Osteoblast (primary cell): Measurements from ENCODE around the gene TOX3. TPM values are rescaled to one million over a fixed set of nuclear protein-coding genes. Genes with fewer than 3 reads are reported as not detected.

Experiments
- DNase-seq: peaks from one replicate; pipeline ENCODE4 v3.0.0; 2011; ENCODE audit warnings: low spot score, mixed read lengths; ENCODE audit not compliant: insufficient read length; ENCODE audit errors: missing footprints
- H2AFZ ChIP-seq: 2 replicates; pipeline ENCODE4 v1.6.0; 2011; ENCODE audit warnings: mild to moderate bottlenecking, low read length
- H3K27ac ChIP-seq: 2 replicates; pipeline ENCODE4 v1.5.1; 2011; ENCODE audit warnings: mild to moderate bottlenecking, low read depth, low read length, moderate library complexity
- H3K27me3 ChIP-seq: 2 replicates; pipeline ENCODE4 v1.6.0; 2012; ENCODE audit warnings: mild to moderate bottlenecking, control low read depth, inconsistent platforms, low read length, moderate library complexity; ENCODE audit not compliant: insufficient read depth
- H3K36me3 ChIP-seq: 2 replicates; pipeline ENCODE4 v1.5.1; 2011; ENCODE audit warnings: mild to moderate bottlenecking, low read length, control low read depth, moderate library complexity; ENCODE audit not compliant: insufficient read depth
- H3K4me1 ChIP-seq: 2 replicates; pipeline ENCODE4 v1.5.1; 2011; ENCODE audit warnings: mild to moderate bottlenecking, low read length, control low read depth, moderate library complexity; ENCODE audit not compliant: insufficient read depth
- H3K4me2 ChIP-seq: 2 replicates; pipeline ENCODE4 v1.6.0; 2011; ENCODE audit warnings: mild to moderate bottlenecking, low read length; ENCODE audit not compliant: insufficient read depth
- H3K4me3 ChIP-seq: fragments of 200-600 bp; sonication (generic); 3 replicates; pipeline ENCODE4 v1.5.1; 2012; ENCODE audit warnings: mild to moderate bottlenecking, low read length, inconsistent platforms; ENCODE audit not compliant: insufficient read depth
- H3K79me2 ChIP-seq: 2 replicates; pipeline ENCODE4 v1.6.0; 2012; ENCODE audit warnings: mild to moderate bottlenecking, low read length, control low read depth, inconsistent platforms; ENCODE audit not compliant: insufficient read depth
- H3K9me3 ChIP-seq: 2 replicates; pipeline ENCODE4 v1.5.1; 2011; ENCODE audit warnings: low read depth, low read length, control low read depth
- H4K20me1 ChIP-seq: 2 replicates; pipeline ENCODE4 v1.6.0; 2012; ENCODE audit warnings: mild to moderate bottlenecking, low read length, control low read depth; ENCODE audit not compliant: insufficient read depth
- total RNA-seq: library from RNA; depleted of rRNA; stranded (reverse); fragments of >200 nt; gene quantifications from 2 replicates; pipeline ENCODE4 v1.2.3, GENCODE V29; 2012
- TF ChIP-seq, protein P1 (sequence below): IDR thresholded peaks from 2 replicates; pipeline ENCODE4 v1.5.1; 2011; ENCODE audit warnings: mild to moderate bottlenecking, low read depth, low read length, moderate library complexity; ENCODE audit errors: extremely low read depth

Gene TOX3
- total RNA-seq, 1 donor = not detected

DNA sequence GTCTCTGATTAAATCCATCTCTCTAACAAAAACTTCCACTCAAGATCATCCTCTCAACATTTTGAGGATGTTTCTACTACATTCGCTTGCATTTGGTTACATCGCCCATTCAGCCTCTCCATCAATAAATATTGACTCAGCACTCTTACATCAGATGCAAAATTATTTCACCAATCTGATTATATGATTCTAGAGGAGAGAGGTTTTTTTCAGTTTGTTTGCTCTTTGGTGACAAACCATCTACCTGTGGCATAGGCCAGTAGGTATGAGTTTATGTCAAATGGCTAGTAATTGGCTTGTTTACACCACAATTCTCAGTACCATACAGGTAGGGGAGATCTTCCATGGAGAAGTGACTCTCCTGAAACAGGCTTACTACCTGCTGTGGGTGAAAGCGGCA, 52.3 kb downstream of the TOX3 start:
- no peak for DNase-seq

DNA sequence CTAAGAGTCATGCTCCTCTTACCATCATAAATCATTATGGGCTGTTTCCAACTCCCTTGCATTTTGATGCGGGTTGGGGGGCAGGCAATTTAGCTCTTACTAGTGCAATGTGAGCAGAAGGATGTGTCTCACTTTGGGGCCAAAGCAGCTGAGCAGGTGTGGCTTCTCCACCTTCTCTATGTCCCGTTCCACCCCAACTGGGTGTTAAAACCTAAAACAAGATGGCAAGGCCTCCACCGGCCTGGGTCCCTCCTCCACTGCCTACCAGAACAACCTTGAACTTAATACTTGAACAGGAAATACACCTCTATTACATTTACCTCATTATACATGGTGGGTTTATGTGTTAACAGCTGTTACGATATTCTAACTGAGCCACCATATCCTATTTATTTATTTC, 52.8 kb downstream of the TOX3 start:
- Histone ChIP-seq H3K36me3 (no peaks in the 10 kb centered on the region), H3K79me2 (no peaks in the 10 kb centered on the region), H4K20me1 (no peaks in the 10 kb centered on the region), H3K27me3 (no peaks in the 10 kb centered on the region), H3K9me3 (peaks cover 2% of the 10 kb centered on the region), H3K27ac (no peak overlapping the region), H3K4me3 (no peak overlapping the region), H3K4me2 (no peak overlapping the region), H3K4me1 (no peaks in the 10 kb centered on the region), H2AFZ (no peak overlapping the region)
- DNase-seq = no peak
- TF ChIP-seq, protein P1, sequence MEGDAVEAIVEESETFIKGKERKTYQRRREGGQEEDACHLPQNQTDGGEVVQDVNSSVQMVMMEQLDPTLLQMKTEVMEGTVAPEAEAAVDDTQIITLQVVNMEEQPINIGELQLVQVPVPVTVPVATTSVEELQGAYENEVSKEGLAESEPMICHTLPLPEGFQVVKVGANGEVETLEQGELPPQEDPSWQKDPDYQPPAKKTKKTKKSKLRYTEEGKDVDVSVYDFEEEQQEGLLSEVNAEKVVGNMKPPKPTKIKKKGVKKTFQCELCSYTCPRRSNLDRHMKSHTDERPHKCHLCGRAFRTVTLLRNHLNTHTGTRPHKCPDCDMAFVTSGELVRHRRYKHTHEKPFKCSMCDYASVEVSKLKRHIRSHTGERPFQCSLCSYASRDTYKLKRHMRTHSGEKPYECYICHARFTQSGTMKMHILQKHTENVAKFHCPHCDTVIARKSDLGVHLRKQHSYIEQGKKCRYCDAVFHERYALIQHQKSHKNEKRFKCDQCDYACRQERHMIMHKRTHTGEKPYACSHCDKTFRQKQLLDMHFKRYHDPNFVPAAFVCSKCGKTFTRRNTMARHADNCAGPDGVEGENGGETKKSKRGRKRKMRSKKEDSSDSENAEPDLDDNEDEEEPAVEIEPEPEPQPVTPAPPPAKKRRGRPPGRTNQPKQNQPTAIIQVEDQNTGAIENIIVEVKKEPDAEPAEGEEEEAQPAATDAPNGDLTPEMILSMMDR = no peak

More for the DNA sequence above, 52.3 kb downstream of the TOX3 start:
- H3K9me3 ChIP-seq = peaks cover 2% of the 10 kb centered on the region
- TF ChIP-seq, protein P1 = no peak
- H4K20me1 ChIP-seq = no peaks in the 10 kb centered on the region
- no peak overlapping the region for H2AFZ ChIP-seq
- no peaks in the 10 kb centered on the region for H3K79me2 ChIP-seq
- H3K27ac ChIP-seq = no peak overlapping the region
- H3K4me3 ChIP-seq = no peak overlapping the region
- no peaks in the 10 kb centered on the region for H3K4me1 ChIP-seq
- H3K36me3 ChIP-seq = no peaks in the 10 kb centered on the region
- no peaks in the 10 kb centered on the region for H3K27me3 ChIP-seq
- no peak overlapping the region for H3K4me2 ChIP-seq

DNA sequence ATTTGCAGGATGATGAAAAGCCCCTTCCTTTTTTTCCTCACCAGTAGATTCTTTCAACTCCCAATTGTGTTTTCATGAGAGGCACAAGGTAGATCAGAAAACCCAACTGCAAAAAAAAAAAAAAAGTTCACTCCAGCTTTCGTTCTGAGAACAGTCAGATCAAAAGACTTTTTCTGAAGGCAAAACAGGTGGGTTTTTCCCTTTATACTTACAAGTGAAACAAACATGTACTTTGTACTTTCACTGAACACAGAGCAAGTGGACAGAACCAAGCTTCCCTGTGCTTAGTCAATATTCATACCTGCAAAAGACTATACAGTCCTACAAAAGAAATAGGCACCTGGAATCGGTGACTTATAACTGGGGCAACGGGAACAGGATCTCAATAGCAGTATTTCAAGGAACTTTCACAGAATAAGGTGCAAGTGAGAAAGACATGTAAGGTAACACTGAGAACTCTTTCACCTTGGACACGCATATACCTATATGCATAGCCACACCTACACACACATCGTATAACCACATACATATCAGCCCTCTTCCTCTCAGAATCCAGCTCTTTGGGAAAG, 54.1 kb downstream of the TOX3 start:
- H3K36me3 ChIP-seq = no peaks in the 10 kb centered on the region
- H3K4me1 ChIP-seq = no peaks in the 10 kb centered on the region
- H3K79me2 ChIP-seq = no peaks in the 10 kb centered on the region
- no peak overlapping the region for H3K4me3 ChIP-seq
- DNase-seq = no peak
- no peaks in the 10 kb centered on the region for H3K27me3 ChIP-seq
- H2AFZ ChIP-seq = no peak overlapping the region
- peaks cover 2% of the 10 kb centered on the region for H3K9me3 ChIP-seq
- no peak overlapping the region for H3K4me2 ChIP-seq
- no peaks in the 10 kb centered on the region for H4K20me1 ChIP-seq
- no peak overlapping the region for H3K27ac ChIP-seq
- TF ChIP-seq, protein P1 = no peak

DNA sequence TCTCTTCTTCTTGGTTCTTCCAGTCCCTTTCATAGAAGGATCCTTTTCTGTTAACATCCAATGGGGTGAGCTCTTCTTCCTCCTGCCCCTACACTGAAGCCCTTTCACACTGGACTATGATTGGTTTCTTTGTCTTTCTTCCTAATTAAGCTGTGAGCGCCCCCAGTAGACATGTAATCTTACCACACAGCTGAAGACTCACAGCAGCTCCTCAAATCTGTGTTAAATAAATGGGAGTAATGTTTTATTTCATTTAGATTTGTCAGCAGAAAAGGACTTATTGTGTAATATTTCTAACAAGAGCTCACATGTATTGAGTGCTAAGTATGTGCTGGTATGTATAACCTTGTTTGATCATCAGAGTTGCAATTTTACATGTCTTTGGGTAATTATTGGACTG, 55.7 kb downstream of the TOX3 start:
- Histone ChIP-seq H3K79me2 (no peaks in the 10 kb centered on the region), H2AFZ (no peak overlapping the region), H3K4me1 (no peaks in the 10 kb centered on the region), H3K4me2 (no peak overlapping the region), H3K4me3 (no peak overlapping the region), H3K27ac (no peak overlapping the region), H3K36me3 (no peaks in the 10 kb centered on the region), H3K9me3 (peaks cover 2% of the 10 kb centered on the region), H4K20me1 (no peaks in the 10 kb centered on the region), H3K27me3 (no peaks in the 10 kb centered on the region)
- DNase-seq = no peak
- TF ChIP-seq, protein P1 = no peak
